HEK293 (cell line): Measurements from ENCODE around the gene SMOC1.

Source experiments
- CTCF ChIA-PET: fragments of 350-600 bp; formaldehyde crosslinking; extraction: SDS; loops from one replicate; lab custom pipeline; 2021; ENCODE audit warnings: antibody characterized with exemption; lab: Yijun Ruan, JAX
- POLR2A ChIA-PET: fragments of 300-600 bp; formaldehyde crosslinking; extraction: SDS; loops from one replicate; lab custom pipeline; 2020; ENCODE audit warnings: antibody characterized with exemption, inconsistent platforms; lab: Yijun Ruan, JAX
- H3K27ac ChIP-seq: fragments of 200-500 bp; sonication (Bioruptor generic); 2 replicates; pipeline ENCODE4 v1.5.1; 2014; ENCODE audit warnings: low read depth, low read length, control low read depth, inconsistent platforms; ENCODE audit errors: extremely low read depth
- H3K36me3 ChIP-seq, 2 experiments: fragments of 200-500 bp in 1 of 2; sonication (Bioruptor generic) in 1 of 2; 1 replicate in 1 of 2; 2 replicates in 1 of 2; pipeline ENCODE4 v1.5.1; 2014 to 2017; ENCODE audit warnings: inconsistent platforms in 2 of 2, low read length in 2 of 2; ENCODE audit not compliant: control insufficient read depth in 2 of 2, insufficient read depth in 1 of 2
- H3K4me1 ChIP-seq: fragments of 200-500 bp; sonication (Bioruptor generic); 2 replicates; pipeline ENCODE4 v1.5.1; 2014; ENCODE audit warnings: mild to moderate bottlenecking, low read length, inconsistent platforms; ENCODE audit not compliant: control insufficient read depth, insufficient read depth
- H3K4me3 ChIP-seq: 2 replicates; pipeline ENCODE4 v1.5.1; 2011; ENCODE audit warnings: low read depth, mild to moderate bottlenecking, control low read depth, low read length, moderate library complexity
- H3K9me3 ChIP-seq: fragments of 200-500 bp; sonication (Bioruptor generic); 2 replicates; pipeline ENCODE4 v1.5.1; 2014; ENCODE audit warnings: low read depth, low read length, inconsistent platforms; ENCODE audit not compliant: control insufficient read depth, insufficient read depth
- GLIS2 ChIP-seq: fragments of 450-650 bp; formaldehyde crosslinking; IDR thresholded peaks from 2 replicates; pipeline ENCODE4 v1.5.1; 2016; ENCODE audit warnings: missing biosample characterization, missing genetic modification characterization
- OVOL3 ChIP-seq: fragments of 450-650 bp; formaldehyde crosslinking; IDR thresholded peaks from 2 replicates; pipeline ENCODE4 v1.5.1; 2016; ENCODE audit warnings: missing biosample characterization, missing genetic modification characterization
- PRDM2 ChIP-seq: fragments of 450-650 bp; formaldehyde crosslinking; IDR thresholded peaks from 2 replicates; pipeline ENCODE4 v1.5.1; 2016; ENCODE audit warnings: missing biosample characterization, missing genetic modification characterization, borderline replicate concordance
- PRDM6 ChIP-seq: fragments of 450-650 bp; formaldehyde crosslinking; IDR thresholded peaks from 2 replicates; pipeline ENCODE4 v1.5.1; 2017; ENCODE audit warnings: missing biosample characterization, missing genetic modification characterization
- SETDB1 ChIP-seq: IDR thresholded peaks from one replicate; pipeline ENCODE4 v1.6.1; 2017; ENCODE audit warnings: mild to moderate bottlenecking, low read length, moderate library complexity, mixed read lengths; ENCODE audit not compliant: insufficient read length
- SP7 ChIP-seq: fragments of 450-650 bp; formaldehyde crosslinking; IDR thresholded peaks from 2 replicates; pipeline ENCODE4 v1.5.1; 2016; ENCODE audit warnings: missing biosample characterization, missing genetic modification characterization
- ZBTB26 ChIP-seq: fragments of 450-650 bp; formaldehyde crosslinking; optimal IDR thresholded peaks from 2 replicates; pipeline ENCODE3; 2016; ENCODE audit warnings: missing biosample characterization, mild to moderate bottlenecking, missing genetic modification characterization
- ZNF10 ChIP-seq: fragments of 450-650 bp; formaldehyde crosslinking; IDR thresholded peaks from 2 replicates; pipeline ENCODE4 v1.5.1; 2017; ENCODE audit warnings: missing biosample characterization, missing genetic modification characterization
- ZNF112 ChIP-seq: fragments of 450-650 bp; formaldehyde crosslinking; IDR thresholded peaks from 2 replicates; pipeline ENCODE4 v1.5.0; 2017; ENCODE audit warnings: missing biosample characterization, missing genetic modification characterization
- ZNF184 ChIP-seq: fragments of 450-650 bp; IDR thresholded peaks from 2 replicates; pipeline ENCODE4 v1.5.1; 2018; ENCODE audit warnings: missing biosample characterization, mild to moderate bottlenecking, missing genetic modification characterization
- ZNF311 ChIP-seq: fragments of 450-650 bp; formaldehyde crosslinking; IDR thresholded peaks from 2 replicates; pipeline ENCODE4 v1.5.1; 2017; ENCODE audit warnings: missing biosample characterization, missing genetic modification characterization, borderline replicate concordance
- ZNF449 ChIP-seq: fragments of 450-650 bp; formaldehyde crosslinking; IDR thresholded peaks from 2 replicates; pipeline ENCODE4 v1.5.1; 2017; ENCODE audit warnings: missing biosample characterization, mild to moderate bottlenecking, missing genetic modification characterization, moderate library complexity
- ZNF514 ChIP-seq: fragments of 450-650 bp; formaldehyde crosslinking; IDR thresholded peaks from 2 replicates; pipeline ENCODE4 v1.5.1; 2016; ENCODE audit warnings: missing biosample characterization, missing genetic modification characterization
- ZNF677 ChIP-seq: fragments of 450-650 bp; IDR thresholded peaks from 2 replicates; pipeline ENCODE4 v1.5.0; 2018; ENCODE audit warnings: missing biosample characterization, mild to moderate bottlenecking, missing genetic modification characterization, moderate library complexity
- ZNF707 ChIP-seq: fragments of 450-650 bp; formaldehyde crosslinking; IDR thresholded peaks from 2 replicates; pipeline ENCODE4 v1.5.1; 2016; ENCODE audit warnings: missing biosample characterization, missing genetic modification characterization
- ZNF777 ChIP-seq: fragments of 450-650 bp; formaldehyde crosslinking; IDR thresholded peaks from 2 replicates; pipeline ENCODE4 v1.5.1; 2017; ENCODE audit warnings: missing biosample characterization, missing genetic modification characterization, borderline replicate concordance

SMOC1 gene

DNA sequence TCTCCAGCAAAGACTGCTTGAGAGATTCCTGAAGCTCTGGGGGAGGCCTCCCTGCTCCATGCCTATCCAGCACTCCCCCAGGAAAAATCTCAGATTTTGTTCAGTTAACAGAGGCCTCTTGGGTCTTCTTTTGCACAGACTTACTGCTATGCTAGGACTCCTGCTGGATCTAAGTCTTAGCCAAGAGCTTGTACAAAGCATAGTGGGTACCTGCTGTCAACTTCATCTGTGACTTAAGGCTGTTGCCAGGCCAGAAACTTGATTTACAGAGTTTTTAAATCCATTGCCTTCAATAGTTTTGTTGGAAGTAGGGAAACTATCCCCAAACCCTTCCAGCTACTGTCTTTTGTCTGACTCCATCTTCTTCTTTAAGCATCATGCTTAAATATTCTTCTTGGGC lies 140.5 kb downstream of the SMOC1 start:
- TF ChIP-seq SP7 (no peak), OVOL3 (tag by site-specific recombination) (no peak), ZNF677 (no peak), ZNF311 (tag by site-specific recombination) (no peak), ZNF707 (tag by site-specific recombination) (no peak), ZNF514 (no peak), ZBTB26 (no peak), ZNF112 (tag by site-specific recombination) (no peak), PRDM2 (no peak), ZNF10 (tag by site-specific recombination) (no peak), ZNF184 (no peak), ZNF777 (tag by site-specific recombination) (no peak), SETDB1 (no peak), PRDM6 (tag by site-specific recombination) (no peak), ZNF449 (tag by site-specific recombination) (no peak), GLIS2 (no peak)
- TF ChIP-seq, all 188 proteins: peak for 0
- Histone ChIP-seq H3K9me3 (no peaks in the 10 kb centered on the region), H3K27ac (no peak overlapping the region), H3K36me3 (peaks cover 3 to 52% of the 10 kb centered on the region in 2 experiments; a peak in 2 of 3 replicates), H3K4me3 (no peak overlapping the region), H3K4me1 (peaks cover 12% of the 10 kb centered on the region)
- ChIA-PET CTCF (interaction anchor here (0.7 to 2.2 kb wide), 4 partner anchors 8 to 143 kb away, joined by 3 to 9 read pairs (median 6); no protein-coding TSS in a partner anchor), POLR2A (interaction anchor here (1.1 to 2.2 kb wide), 2 partner anchors 140 to 141 kb away, joined by 3 to 11 read pairs; partner anchors contain the start of gene SMOC1)
